Smooth muscle cell (in vitro differentiated cells): Measurements from ENCODE around the gene PKN2. TPM values are rescaled to one million over a fixed set of nuclear protein-coding genes. Genes with fewer than 3 reads are reported as not detected.
"Not testable (repeated sequence)": the region's sequence is repeated elsewhere in the genome, so short reads cannot be mapped to it uniquely, and the experiment has no call there.

Experiments used
- DNase-seq: peaks from one replicate; lab custom pipeline; 2025; ENCODE audit not compliant: unreplicated experiment; lab: John Stamatoyannopoulos, UW
- H2AFZ ChIP-seq: fragments of 200-600 bp; sonication (generic); 2 replicates; pipeline ENCODE4 v1.6.0; 2016; ENCODE audit warnings: antibody characterized with exemption, low read depth, mild to moderate bottlenecking
- H3F3A ChIP-seq: fragments of 200-600 bp; sonication (generic); 2 replicates; pipeline ENCODE4 v1.6.0; 2017; ENCODE audit warnings: antibody characterized with exemption, low read depth
- H3K27ac ChIP-seq: fragments of 200-600 bp; sonication (generic); 2 replicates; pipeline ENCODE4 v1.5.1; 2016; ENCODE audit warnings: low read depth, mild to moderate bottlenecking
- H3K27me3 ChIP-seq: fragments of 200-600 bp; sonication (generic); 2 replicates; pipeline ENCODE4 v1.6.1; 2016; ENCODE audit warnings: low read depth, mild to moderate bottlenecking
- H3K36me3 ChIP-seq: fragments of 200-600 bp; sonication (generic); 2 replicates; pipeline ENCODE4 v1.5.1; 2016; ENCODE audit warnings: low read depth
- H3K4me1 ChIP-seq: fragments of 200-600 bp; sonication (generic); 2 replicates; pipeline ENCODE4 v1.5.1; 2016; ENCODE audit warnings: low read depth
- H3K4me2 ChIP-seq: fragments of 200-600 bp; sonication (generic); 2 replicates; pipeline ENCODE4 v1.6.0; 2016; ENCODE audit warnings: mild to moderate bottlenecking
- H3K4me3 ChIP-seq: fragments of 200-600 bp; sonication (generic); 2 replicates; pipeline ENCODE4 v1.5.1; 2016; ENCODE audit warnings: mild to moderate bottlenecking
- H3K79me2 ChIP-seq: fragments of 200-600 bp; sonication (generic); 2 replicates; pipeline ENCODE4 v1.6.0; 2016; ENCODE audit warnings: low read depth, mild to moderate bottlenecking
- H3K9ac ChIP-seq: fragments of 200-600 bp; sonication (generic); 2 replicates; pipeline ENCODE4 v1.6.0; 2016; ENCODE audit warnings: low read depth
- H3K9me3 ChIP-seq: fragments of 200-600 bp; sonication (generic); replicated peaks from 2 replicates; pipeline ENCODE4 v1.5.1; 2016; ENCODE audit warnings: low read depth
- H4K20me1 ChIP-seq: fragments of 200-600 bp; sonication (generic); 2 replicates; pipeline ENCODE4 v1.6.0; 2016; ENCODE audit warnings: low read depth
- CTCF ChIP-seq: fragments of 200-600 bp; sonication (generic); IDR thresholded peaks from 2 replicates; pipeline ENCODE4 v1.5.1; 2017; ENCODE audit warnings: borderline replicate concordance, mild to moderate bottlenecking, antibody characterized with exemption; ENCODE audit not compliant: insufficient read depth, poor library complexity, severe bottlenecking
- WGBS: methylation state at CpG from one replicate; pipeline ENCODE4 v1.1.7; 2016; ENCODE audit warnings: low lambda C conversion rate; 5-methylcytosine and 5-hydroxymethylcytosine counted together
- polyA plus RNA-seq: library from polyadenylated mRNA; unstranded; fragments of >200 nt; fragmentation: Nextera tagmentation; extraction: Ambion mirVana; gene quantifications from 2 replicates; pipeline ENCODE4 v1.2.1, GENCODE V29; 2016
- total RNA-seq: library from RNA; depleted of rRNA; stranded (reverse); fragments of >200 nt; gene quantifications from 2 replicates; pipeline ENCODE4 v1.2.3, GENCODE V29; 2014

Gene PKN2
- total and polyA plus RNA-seq, 2 experiments from 2014 or later, result 16.3 to 41.2 TPM

GRCh38 chr1:88877382-88877825 lies 193.3 kb downstream of the PKN2 start:
- Histone ChIP-seq H3K27ac (peak overlapping the region; percentile 1), H3K9ac (no peak overlapping the region), H3K36me3 (peaks cover under 1% of the 10 kb centered on the region)

GRCh38 chr1:88877911-88878310 lies 193.8 kb downstream of the PKN2 start:
- DNase-seq, result no peak
- Histone ChIP-seq H3K9ac (no peak overlapping the region), H3F3A (no peaks in the 10 kb centered on the region), H3K4me1 (no peaks in the 10 kb centered on the region), H3K27me3 (no peaks in the 10 kb centered on the region), H3K36me3 (peaks cover 3% of the 10 kb centered on the region), H3K27ac (peak overlapping the region; percentile 1), H4K20me1 (peaks cover 73% of the 10 kb centered on the region), H3K79me2 (peaks cover 56% of the 10 kb centered on the region), H3K4me3 (no peak overlapping the region), H3K9me3 (no peaks in the 10 kb centered on the region), H2AFZ (no peak overlapping the region), H3K4me2 (no peak overlapping the region)
- TF ChIP-seq CTCF, result no peak
- 89% methylated on average over 9 of the region's 9 CpGs for WGBS

More at GRCh38 chr1:88877382-88877825, 193.3 kb downstream of the PKN2 start:
- H3K4me1 ChIP-seq, result no peaks in the 10 kb centered on the region
- peak; percentile 60 for TF ChIP-seq CTCF
- H4K20me1 ChIP-seq, result peaks cover 69% of the 10 kb centered on the region
- H3K4me3 ChIP-seq, result no peak overlapping the region
- H3K79me2 ChIP-seq, result peaks cover 56% of the 10 kb centered on the region
- no peak for DNase-seq
- H3K4me2 ChIP-seq, result no peak overlapping the region
- 40% methylated on average over 6 of the region's 6 CpGs for WGBS
- no peaks in the 10 kb centered on the region for H3K27me3 ChIP-seq
- no peak overlapping the region for H2AFZ ChIP-seq
- no peaks in the 10 kb centered on the region for H3F3A ChIP-seq
- H3K9me3 ChIP-seq, result no peaks in the 10 kb centered on the region

- Histone ChIP-seq H2AFZ (no peak overlapping the region), H3K4me1 (no peaks in the 10 kb centered on the region), H3K27ac (no peak overlapping the region), H3K4me2 (no peak overlapping the region), H3K36me3 (peaks cover 3% of the 10 kb centered on the region), H3K4me3 (no peak overlapping the region), H3K9me3 (no peaks in the 10 kb centered on the region), H3F3A (no peaks in the 10 kb centered on the region), H3K27me3 (no peaks in the 10 kb centered on the region), H3K9ac (no peak overlapping the region), H3K79me2 (peaks cover 48% of the 10 kb centered on the region), H4K20me1 (peaks cover 74% of the 10 kb centered on the region)
- WGBS, result 70% methylated on average over 4 of the region's 4 CpGs
- no peak for DNase-seq
- no peak for TF ChIP-seq CTCF
Observed at GRCh38 chr1:88878731-88879130, 194.7 kb downstream of the PKN2 start.

- Histone ChIP-seq H4K20me1 (peaks cover 71% of the 10 kb centered on the region), H3K79me2 (peaks cover 42% of the 10 kb centered on the region)
- not testable (repeated sequence) for H3K4me3 ChIP-seq, H3F3A ChIP-seq, H3K36me3 ChIP-seq, H3K27ac ChIP-seq, H3K9ac ChIP-seq, H3K27me3 ChIP-seq, H2AFZ ChIP-seq, H3K4me2 ChIP-seq, H3K9me3 ChIP-seq, H3K4me1 ChIP-seq, DNase-seq
- 95% methylated on average over 8 of the region's 8 CpGs for WGBS
Observed at GRCh38 chr1:88880717-88881116, 196.6 kb downstream of the PKN2 start.
